RPMI7951 (cell line): Measurements from ENCODE around the gene HELT. TPM values are rescaled to one million over a fixed set of nuclear protein-coding genes. Genes with fewer than 3 reads are reported as not detected.
A peak's percentile ranks its signal among the peaks of the same experiment; 100 is the strongest.
"Not testable (repeated sequence)": the region's sequence is repeated elsewhere in the genome, so short reads cannot be mapped to it uniquely, and the experiment has no call there.

Source experiments
- DNase-seq: peaks from one replicate; pipeline ENCODE4 v3.0.0-alpha.2; 2012; ENCODE audit warnings: low read depth
- total RNA-seq: library from RNA; depleted of rRNA; stranded (reverse); fragments of >200 nt; shearing (Covaris generic); gene quantifications from 2 replicates; pipeline ENCODE4 v1.2.3, GENCODE V29; 2014; rRNA removed

The HELT gene
- total RNA-seq, 1 experiment from 2014 or later: not detected

DNA sequence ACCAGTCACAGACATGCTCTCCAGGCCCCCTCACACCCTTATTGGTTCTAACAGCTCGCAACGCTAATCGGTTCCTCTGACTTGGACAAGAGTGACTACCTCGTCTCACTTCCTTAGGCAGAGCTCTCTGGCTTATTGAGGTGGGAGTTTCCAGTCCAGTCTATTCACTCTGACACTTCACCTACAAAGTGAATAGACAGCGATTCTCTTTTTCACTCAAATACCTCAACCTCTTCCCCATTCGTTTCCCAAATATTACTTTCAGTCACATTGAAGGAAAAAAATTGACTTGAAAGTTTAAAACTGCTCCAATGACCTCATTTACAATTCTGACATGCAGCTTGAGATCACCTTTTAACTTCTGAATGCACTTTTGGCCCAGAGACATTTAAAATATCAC is 17.7 kb downstream of the HELT start:
- DNase-seq: no peak

DNA sequence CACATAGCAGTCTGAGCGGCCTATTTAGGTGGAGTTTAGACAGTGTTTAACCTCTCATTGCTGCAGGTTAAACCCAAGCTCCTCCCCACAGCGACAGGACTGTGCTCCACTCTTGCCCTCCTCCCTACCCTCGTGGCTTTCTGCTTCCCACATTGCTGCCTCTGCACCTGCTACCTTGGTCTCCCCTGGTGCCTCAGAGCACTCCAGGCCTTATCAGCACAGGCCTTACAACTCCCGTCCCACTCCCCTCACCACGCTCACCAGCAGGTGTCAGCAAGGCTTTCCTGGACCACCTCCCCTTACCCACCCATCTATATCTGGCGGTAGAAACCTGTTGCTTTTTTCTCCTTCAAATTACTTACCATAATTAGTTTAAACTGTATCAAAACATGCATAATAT is 18.6 kb downstream of the HELT start:
- DNase-seq: no peak

DNA sequence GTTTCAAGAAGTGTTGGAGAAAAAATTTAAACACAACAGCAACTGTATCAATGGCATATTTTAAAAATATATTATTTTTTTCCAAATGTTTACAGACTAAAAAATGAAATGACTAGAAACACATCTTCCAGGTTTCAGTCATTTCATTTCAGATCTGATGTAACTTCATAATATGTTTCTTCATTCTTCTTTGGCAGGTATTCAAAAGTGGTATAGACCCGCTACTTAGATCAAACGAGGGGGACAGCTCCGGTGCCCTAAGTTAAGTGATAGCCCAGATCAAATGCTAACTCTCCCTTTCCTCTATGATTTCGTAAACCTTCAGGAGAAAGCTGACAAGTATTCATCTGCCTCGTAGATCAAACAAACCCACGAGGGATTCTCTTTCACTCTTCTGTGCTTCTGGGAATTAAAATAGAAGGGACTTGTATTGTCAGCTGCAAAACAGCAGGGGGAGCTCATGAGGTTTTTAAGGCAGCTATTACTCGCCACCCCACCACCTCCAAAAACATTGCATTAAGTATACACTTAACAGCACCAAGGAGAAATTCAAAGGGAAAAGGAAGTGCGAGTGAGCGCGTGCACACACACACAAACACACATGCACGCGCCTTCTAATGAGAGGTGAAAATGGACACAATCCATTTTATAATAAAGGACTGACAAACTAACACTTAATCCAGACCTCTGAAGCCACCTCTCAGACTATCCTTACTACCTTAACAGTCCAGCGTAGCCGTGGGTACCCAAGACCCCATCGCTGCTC is 21.4 kb downstream of the HELT start:
- DNase-seq: peak; percentile 69

- peak; percentile 36 for DNase-seq
These were observed 22.2 kb downstream of the HELT start for GRCh38 chr4:185040523-185040922.

DNA sequence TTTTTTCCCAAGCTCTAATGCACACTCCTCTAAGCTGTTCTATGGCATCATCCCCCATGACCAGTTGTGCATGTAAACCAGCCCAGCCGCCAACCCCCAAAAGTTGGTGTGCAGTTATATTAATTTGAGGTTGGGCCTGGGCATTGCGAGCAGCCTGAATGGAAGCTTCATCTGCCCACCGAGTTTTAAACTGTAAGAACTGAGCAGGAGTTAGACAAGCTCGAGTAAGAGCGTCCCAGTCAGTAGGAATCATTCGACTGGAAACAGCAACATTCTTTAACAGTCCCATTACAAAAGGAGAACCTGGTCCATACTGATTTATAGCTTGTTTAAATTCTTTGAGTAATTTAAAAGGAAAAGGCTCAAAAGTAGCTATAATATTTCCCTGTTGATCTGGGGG is 32.0 kb downstream of the HELT start:
- DNase-seq: not testable (repeated sequence)

GRCh38 chr4:185051283-185051682 is 33.0 kb downstream of the HELT start:
- DNase-seq: not testable (repeated sequence)

DNA sequence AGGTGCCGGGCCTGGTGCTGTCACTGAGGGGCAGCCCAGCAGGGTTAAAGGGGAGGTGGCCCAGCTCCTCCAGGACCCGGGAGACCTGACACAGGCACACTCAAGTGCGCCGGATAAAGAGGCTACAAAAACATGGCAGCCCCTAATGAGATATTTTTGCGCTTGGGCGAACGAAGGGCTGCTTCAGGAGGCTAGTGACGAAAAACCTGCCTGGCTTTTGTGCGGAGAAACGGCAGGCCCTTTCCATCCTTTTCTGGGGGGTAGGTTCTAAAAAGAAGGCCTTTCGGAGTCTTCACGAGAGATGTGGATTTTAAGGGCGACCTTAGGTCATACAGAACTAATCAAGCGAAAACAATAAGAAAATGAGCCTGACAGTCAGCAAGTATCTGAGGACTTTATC is 35.5 kb downstream of the HELT start:
- no peak for DNase-seq

DNA sequence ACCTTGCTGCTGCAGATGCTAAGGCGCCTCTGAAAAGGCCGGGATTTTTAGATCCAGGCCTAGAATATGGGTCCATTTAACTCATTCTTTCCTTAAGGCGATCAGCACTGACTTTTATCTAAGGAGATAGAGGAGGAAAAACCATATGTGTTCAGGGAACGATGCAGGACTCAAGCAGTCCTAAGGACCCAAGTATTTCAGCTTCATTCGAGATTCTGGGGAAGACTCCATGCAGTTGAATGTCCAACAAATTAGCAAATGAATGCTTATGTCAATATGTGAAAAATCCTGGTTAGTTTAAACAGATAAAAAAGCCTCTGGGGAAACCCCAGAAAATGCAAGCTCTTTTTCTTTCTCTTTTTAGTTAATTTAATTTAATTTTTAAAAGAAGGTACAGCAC is 36.0 kb downstream of the HELT start:
- DNase-seq: no peak

GRCh38 chr4:185054886-185055285 is 36.6 kb downstream of the HELT start:
- DNase-seq: no peak

DNA sequence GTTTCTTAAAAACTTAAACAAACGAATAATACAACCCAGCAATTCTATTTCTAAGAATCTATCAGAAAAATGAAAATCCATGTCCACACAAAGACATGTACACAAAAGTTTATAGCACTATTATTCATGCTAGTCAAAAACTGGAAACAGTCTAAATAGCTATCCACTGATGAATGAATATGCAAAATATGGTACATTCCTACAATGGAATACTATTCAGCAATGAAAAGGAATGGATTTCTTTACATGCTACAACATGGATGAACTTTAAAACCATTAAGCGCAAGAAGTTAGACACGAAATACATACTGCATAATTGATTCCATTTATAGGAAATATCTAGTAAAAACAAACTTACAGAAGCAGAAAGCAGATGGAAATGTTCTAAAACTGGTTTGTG is 43.3 kb downstream of the HELT start:
- no peak for DNase-seq

DNA sequence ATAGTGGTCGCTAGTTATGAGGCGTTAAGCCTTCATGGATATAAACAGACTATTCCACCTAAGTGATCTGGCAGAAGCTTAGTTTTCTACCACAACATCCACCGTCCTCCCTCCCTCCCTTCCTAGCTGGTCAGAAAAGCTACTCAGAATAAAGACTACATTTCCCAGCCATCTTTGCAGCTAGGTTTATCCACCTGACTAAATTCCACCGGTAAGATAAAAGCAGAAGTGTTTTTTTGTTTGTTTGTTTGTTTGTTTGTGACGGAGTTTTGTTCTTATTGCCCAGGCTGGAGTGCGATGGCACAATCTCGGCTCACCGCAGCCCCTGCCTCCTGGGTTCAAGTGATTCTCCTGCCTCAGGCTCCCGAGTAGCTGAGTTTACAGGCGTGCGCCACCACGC is 44.3 kb downstream of the HELT start:
- no peak for DNase-seq

- DNase-seq: no peak
These were observed 47.9 kb downstream of the HELT start for GRCh38 chr4:185066179-185066578.

DNA sequence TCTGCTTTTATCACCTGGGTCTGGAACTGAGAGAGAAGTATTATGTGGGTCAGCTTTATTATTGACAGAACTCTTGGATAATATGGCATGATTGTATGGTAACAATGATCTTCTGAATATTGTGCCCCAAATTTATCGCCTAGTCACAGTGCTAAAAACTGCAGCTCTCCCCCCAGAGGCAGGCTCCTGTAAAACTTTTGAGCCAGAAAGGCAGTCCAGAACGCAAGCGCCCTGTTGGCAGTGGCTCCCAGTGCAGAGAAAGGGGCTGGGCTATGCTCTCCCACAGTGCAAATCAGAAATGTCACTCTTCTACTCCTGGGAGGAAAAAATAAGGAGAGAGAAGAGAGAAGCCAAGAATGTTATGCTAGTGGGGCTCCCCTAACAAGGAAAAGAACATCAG is 50.5 kb downstream of the HELT start:
- DNase-seq: no peak

Other genes with a start within 250 kb of the HELT start
- gene ACSL1, start 192.5 kb upstream of the HELT start, total RNA-seq: 26.4 and 34.7 TPM in 2 replicates
- 9.0 and 13.3 TPM in 2 replicates for gene SLC25A4, start 124.8 kb downstream of the HELT start, total RNA-seq
- gene CFAP97, start 185.5 kb downstream of the HELT start, total RNA-seq: 23.7 and 28.1 TPM in 2 replicates
- 16.1 and 18.3 TPM in 2 replicates for gene SNX25, start 191.1 kb downstream of the HELT start, total RNA-seq